Caco-2 (cell line): ENCODE results near the gene GNB1. TPM values are rescaled to one million over a fixed set of nuclear protein-coding genes. Genes with fewer than 3 reads are reported as not detected.

Source experiments
- BruUV-seq: library from RNA; stranded (reverse); fragments of 400-500 nt; replicated peaks from 2 replicates; lab custom pipeline; 2021; lab: Mats Ljungman, UMichigan
- CTCF ChIA-PET: fragments of 300-600 bp; sonication (Branson Sonifier 250); formaldehyde crosslinking; loops from one replicate; lab custom pipeline; 2022; ENCODE audit warnings: antibody characterized with exemption; lab: Charles Lee
- POLR2A ChIA-PET: fragments of 300-600 bp; sonication (Branson Sonifier 250); formaldehyde crosslinking; loops from one replicate; lab custom pipeline; 2022; ENCODE audit warnings: antibody characterized with exemption; lab: Charles Lee
- DNase-seq, 2 experiments: peaks; one replicate each; pipeline versions ENCODE4 v3.0.0 to v3.0.0-alpha.2; 2020 to 2022
- H3K27me3 ChIP-seq: replicated peaks from 2 replicates; pipeline ENCODE4 v1.6.0; 2011; ENCODE audit warnings: low read length; ENCODE audit not compliant: control insufficient read depth, insufficient read depth
- H3K36me3 ChIP-seq: 2 replicates; pipeline ENCODE4 v1.5.1; 2011; ENCODE audit warnings: low read length; ENCODE audit not compliant: control insufficient read depth, insufficient read depth
- H3K4me1 ChIP-seq: fragments of 250-450 bp; sonication (Bioruptor Pico); 2 replicates; pipeline ENCODE4 v1.5.1; 2020; ENCODE audit warnings: mild to moderate bottlenecking
- H3K4me3 ChIP-seq: 2 replicates; pipeline ENCODE4 v1.5.1; 2011; ENCODE audit warnings: low read depth, mild to moderate bottlenecking, control low read depth, low read length
- H3K9me3 ChIP-seq: fragments of 250-450 bp; sonication (Bioruptor Pico); 2 replicates; pipeline ENCODE4 v1.5.1; 2020; ENCODE audit warnings: mild to moderate bottlenecking, moderate library complexity
- H3K27ac Mint-ChIP-seq: one replicate; pipeline ENCODE4 v1.8.0; 2022; ENCODE audit warnings: mixed read lengths; ENCODE audit not compliant: unreplicated experiment
- H3K27me3 Mint-ChIP-seq: one replicate; pipeline ENCODE4 v1.8.0; 2022; ENCODE audit warnings: mixed read lengths; ENCODE audit not compliant: insufficient read depth, unreplicated experiment
- H3K36me3 Mint-ChIP-seq: one replicate; pipeline ENCODE4 v1.8.0; 2022; ENCODE audit warnings: mild to moderate bottlenecking, mixed read lengths; ENCODE audit not compliant: insufficient read depth, unreplicated experiment
- H3K4me1 Mint-ChIP-seq: one replicate; pipeline ENCODE4 v1.8.0; 2022; ENCODE audit warnings: low read depth, mixed read lengths; ENCODE audit not compliant: unreplicated experiment
- H3K4me3 Mint-ChIP-seq: one replicate; pipeline ENCODE4 v1.8.0; 2022; ENCODE audit warnings: mild to moderate bottlenecking, moderate library complexity, mixed read lengths; ENCODE audit not compliant: unreplicated experiment
- H3K9me3 Mint-ChIP-seq: one replicate; pipeline ENCODE4 v1.8.0; 2022; ENCODE audit warnings: mixed read lengths; ENCODE audit not compliant: unreplicated experiment
- CTCF ChIP-seq, 2 experiments: fragments of 200-600 bp in 1 of 2; IDR thresholded peaks; 1 replicate in 1 of 2; 2 replicates in 1 of 2; pipeline versions ENCODE4 v1.5.1 to v1.8.0; 2011 to 2022; ENCODE audit warnings: antibody characterized with exemption in 1 of 2, control low read depth in 1 of 2, inconsistent platforms in 1 of 2, low read depth in 1 of 2, low read length in 1 of 2, mild to moderate bottlenecking in 1 of 2, moderate library complexity in 1 of 2; ENCODE audit not compliant: insufficient read depth in 1 of 2, severe bottlenecking in 1 of 2, unreplicated experiment in 1 of 2
- intact Hi-C: fragments of 100-400 bp; cut with micrococcal nuclease; formaldehyde crosslinking; loops from one replicate; pipeline ENCODE4 v1.10.0; 2022; ENCODE audit not compliant: unreplicated experiment
- total RNA-seq: library from RNA; stranded (reverse); gene quantifications from 2 replicates; pipeline ENCODE4 v1.2.3, GENCODE V29; 2022

The GNB1 gene
- total RNA-seq, 1 experiment from 2014 or later: 301 TPM

DNA sequence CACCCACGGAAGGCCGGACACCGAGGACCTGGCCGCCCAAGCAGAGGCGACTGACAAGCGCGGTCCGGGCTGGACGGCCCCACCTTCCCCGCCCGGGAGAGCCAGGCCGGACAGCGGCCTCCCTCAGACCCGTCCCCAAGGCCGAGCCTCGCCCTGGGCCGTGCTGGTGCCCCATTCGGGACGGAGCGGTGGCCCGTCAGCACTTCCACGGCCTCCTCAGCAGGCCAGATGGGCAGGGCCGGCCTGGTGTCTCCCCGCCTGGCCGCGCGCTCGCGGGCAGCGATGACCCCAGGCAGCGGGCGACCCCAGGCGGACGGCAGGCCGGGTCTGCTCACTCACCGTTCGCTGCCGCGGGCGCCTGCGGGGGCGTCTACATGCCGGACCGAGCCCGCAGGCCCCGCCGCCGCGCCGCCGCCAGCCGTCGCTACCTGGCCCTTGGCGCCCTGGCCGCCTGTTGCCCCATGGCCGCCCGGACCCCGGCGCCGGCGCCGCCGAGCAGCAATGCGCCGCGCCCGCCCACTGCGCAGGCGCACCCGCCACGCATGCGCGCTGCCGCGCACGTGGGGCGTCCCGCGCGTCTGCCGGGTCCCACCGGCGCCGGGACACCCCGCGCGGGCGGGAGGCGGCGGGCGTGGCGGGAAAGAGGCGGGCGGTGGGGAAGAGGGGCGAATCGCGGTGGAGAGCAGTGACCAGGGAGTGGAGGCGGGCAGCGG lies 112.8 kb downstream of the GNB1 start, which contains the start of gene NADK:
Gene NADK (minus strand): TSS at position 521 of the 713 bp plus-strand sequence. CDS start 13,064 bp downstream, outside the sequence.
- peak; percentile 59 to 85 for DNase-seq
- Mint-ChIP-seq H3K36me3 (peaks cover 32% of the 10 kb centered on the region), H3K27me3 (no peaks in the 10 kb centered on the region), H3K4me3 (peak within 1 kb of the TSS; percentile 80), H3K27ac (peak within 1 kb of the TSS; percentile 90), H3K4me1 (peaks cover 18% of the 10 kb centered on the region), H3K9me3 (no peaks in the 10 kb centered on the region)
- Histone ChIP-seq H3K27me3 (no peaks in the 10 kb centered on the region), H3K36me3 (no peaks in the 10 kb centered on the region), H3K4me1 (peaks cover 26% of the 10 kb centered on the region), H3K4me3 (peak within 1 kb of the TSS; percentile 94), H3K9me3 (peaks cover 2% of the 10 kb centered on the region; the same call in 1 of the 2 replicates)
- TF ChIP-seq CTCF (IDR thresholded peaks at IDR 0.05; ENCODE audit: insufficient read depth in 1 of 2, low read depth in 1 of 2, low read length in 1 of 2, severe bottlenecking in 1 of 2, unreplicated experiment in 1 of 2): no peak
- ChIA-PET POLR2A (interaction anchor here (0.5 to 1.2 kb wide), 2 partner anchors 10 to 54 kb away, joined by 3 to 11 read pairs; partner anchors contain the start of gene CDK11A), CTCF (interaction anchor here (0.9 kb wide), 2 partner anchors 11 to 130 kb away, joined by 3 to 4 read pairs; no protein-coding TSS in a partner anchor)
- intact Hi-C loops: loop anchor here (5.0 kb wide), 1 partner anchor 79 kb away; no protein-coding TSS in a partner anchor
- no TSS peak for BruUV-seq

DNA sequence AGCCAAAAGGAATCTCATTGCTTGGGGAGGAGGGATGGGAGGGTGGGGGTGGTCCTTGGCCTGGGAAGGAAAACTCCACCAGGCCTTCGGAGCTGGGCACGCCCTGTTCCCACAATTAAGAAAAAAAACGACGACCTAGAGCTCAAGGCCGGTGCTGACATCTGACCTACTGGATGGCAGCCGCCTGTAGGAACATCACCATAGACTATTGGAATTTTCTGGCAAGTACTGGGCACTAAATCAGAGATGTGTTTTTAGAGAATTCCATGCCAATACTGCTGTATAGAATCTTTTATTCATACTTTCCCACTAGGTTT lies 113.3 kb downstream of the GNB1 start:
- DNase-seq: no peak
- H3K36me3 Mint-ChIP-seq: peaks cover 29% of the 10 kb centered on the region

More for the DNA sequence above, 113.3 kb downstream of the GNB1 start:
- CTCF ChIA-PET: interaction anchor here (0.9 kb wide), 1 partner anchor 131 kb away, joined by 3 read pairs; no protein-coding TSS in a partner anchor
- Histone ChIP-seq H3K4me1 (peaks cover 21% of the 10 kb centered on the region), H3K27me3 (no peaks in the 10 kb centered on the region), H3K9me3 (peaks cover 2% of the 10 kb centered on the region; the same call in 1 of the 2 replicates), H3K36me3 (no peaks in the 10 kb centered on the region), H3K4me3 (peak overlapping the region; percentile 94)
- peaks cover 18% of the 10 kb centered on the region for H3K4me1 Mint-ChIP-seq
- peak overlapping the region; percentile 90 for H3K27ac Mint-ChIP-seq
- H3K4me3 Mint-ChIP-seq: peak overlapping the region; percentile 80
- H3K27me3 Mint-ChIP-seq: no peaks in the 10 kb centered on the region
- POLR2A ChIA-PET: interaction anchor here (1.2 kb wide), 1 partner anchor 53 kb away, joined by 11 read pairs; the partner anchor contains the start of gene CDK11A
- TF ChIP-seq CTCF (IDR thresholded peaks at IDR 0.05; ENCODE audit: insufficient read depth in 1 of 2, low read depth in 1 of 2, low read length in 1 of 2, severe bottlenecking in 1 of 2, unreplicated experiment in 1 of 2): no peak
- intact Hi-C loops: loop anchor here (5.0 kb wide), 1 partner anchor 80 kb away; no protein-coding TSS in a partner anchor
- no TSS peak for BruUV-seq
- H3K9me3 Mint-ChIP-seq: no peaks in the 10 kb centered on the region
